ENCODE data around the gene PLAGL1. TPM values are rescaled to one million over a fixed set of nuclear protein-coding genes. Genes with fewer than 3 reads are reported as not detected.
"Not testable (repeated sequence)": the region's sequence is repeated elsewhere in the genome, so short reads cannot be mapped to it uniquely, and the experiment has no call there.

Gene PLAGL1
- polyA plus RNA-seq, 3 donors, result 11.6 to 60.7 (median 16.7) TPM

DNA sequence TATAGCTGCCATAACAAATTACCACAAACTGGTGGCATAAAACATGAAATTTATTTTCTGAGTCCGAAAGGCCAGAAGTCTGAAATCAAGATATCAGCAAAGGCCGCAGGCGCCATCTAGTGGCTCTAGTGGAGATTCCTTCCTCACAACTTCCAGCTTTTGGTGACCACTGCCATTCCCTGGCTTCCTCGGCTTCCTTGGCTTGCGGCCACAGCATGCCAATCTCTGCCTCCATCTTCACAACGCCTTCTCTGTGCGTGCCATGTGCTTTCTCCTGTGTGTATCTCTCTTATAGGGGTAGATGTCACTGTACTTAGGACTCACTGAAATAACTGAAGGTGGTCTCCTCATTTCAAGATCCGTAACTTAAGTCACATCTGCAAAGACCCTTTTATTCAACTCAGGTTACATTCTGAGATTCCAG is 5.4 kb upstream of the PLAGL1 start:
- H3K27ac Mint-ChIP-seq, result no peak overlapping the region
- 19% methylated on average over 6 of the region's 8 CpGs for WGBS (ENCODE audit: insufficient coverage)
- Histone ChIP-seq H3K9me3 (replicated peaks in 1 of 2; ENCODE audit: control insufficient read depth in 1 of 2, insufficient read depth in 1 of 2, low read length in 2 of 2) (peaks cover 2 to 4% of the 10 kb centered on the region in 2 donors), H3K4me2 (replicated peaks; ENCODE audit: extremely low read depth, low read length, poor library complexity, severe bottlenecking) (no peak overlapping the region), H3K4me1 (ENCODE audit: control insufficient read depth in 1 of 2, insufficient read depth in 2 of 2, low read length in 2 of 2) (peaks cover 13 to 18% of the 10 kb centered on the region in 2 donors), H3K9ac (ENCODE audit: insufficient read depth, low read length, poor library complexity, severe bottlenecking) (no peak overlapping the region), H2AFZ (ENCODE audit: insufficient read depth, low read depth, low read length, poor library complexity, severe bottlenecking) (no peak overlapping the region), H3K79me2 (ENCODE audit: insufficient read depth, low read length) (peaks cover 6% of the 10 kb centered on the region), H3K4me3 (replicated peaks in 1 of 3; ENCODE audit: low read depth in 2 of 3, low read length in 3 of 3) (no peak overlapping the region), H3K36me3 (replicated peaks in 1 of 2; ENCODE audit: control insufficient read depth in 1 of 2, insufficient read depth in 2 of 2, low read length in 2 of 2) (no peaks in the 10 kb centered on the region), H4K20me1 (ENCODE audit: insufficient read depth, low read length) (no peaks in the 10 kb centered on the region), H3K27me3 (ENCODE audit: control insufficient read depth in 2 of 2, insufficient read depth in 2 of 2, low read length in 2 of 2) (no peaks in the 10 kb centered on the region), H3K27ac (ENCODE audit: low read depth in 1 of 2, low read length in 2 of 2) (no peak overlapping the region)
- peaks cover 0 to 2% (median 0%) of the 10 kb centered on the region in 3 donors for H3K27me3 Mint-ChIP-seq (ENCODE audit: low read depth in 3 of 3)
- H3K36me3 Mint-ChIP-seq, result no peaks in the 10 kb centered on the region
- peak; percentile 56 to 82 (median 70) for DNase-seq
- H3K4me3 Mint-ChIP-seq, result no peak overlapping the region
- H3K4me1 Mint-ChIP-seq, result peaks cover 23% of the 10 kb centered on the region
- intact Hi-C loops (cut with micrococcal nuclease), result loop anchor here (2.0 to 5.0 kb wide), 3 partner anchors 71 to 436 kb away; no protein-coding TSS in a partner anchor
- TF ChIP-seq, protein P1, sequence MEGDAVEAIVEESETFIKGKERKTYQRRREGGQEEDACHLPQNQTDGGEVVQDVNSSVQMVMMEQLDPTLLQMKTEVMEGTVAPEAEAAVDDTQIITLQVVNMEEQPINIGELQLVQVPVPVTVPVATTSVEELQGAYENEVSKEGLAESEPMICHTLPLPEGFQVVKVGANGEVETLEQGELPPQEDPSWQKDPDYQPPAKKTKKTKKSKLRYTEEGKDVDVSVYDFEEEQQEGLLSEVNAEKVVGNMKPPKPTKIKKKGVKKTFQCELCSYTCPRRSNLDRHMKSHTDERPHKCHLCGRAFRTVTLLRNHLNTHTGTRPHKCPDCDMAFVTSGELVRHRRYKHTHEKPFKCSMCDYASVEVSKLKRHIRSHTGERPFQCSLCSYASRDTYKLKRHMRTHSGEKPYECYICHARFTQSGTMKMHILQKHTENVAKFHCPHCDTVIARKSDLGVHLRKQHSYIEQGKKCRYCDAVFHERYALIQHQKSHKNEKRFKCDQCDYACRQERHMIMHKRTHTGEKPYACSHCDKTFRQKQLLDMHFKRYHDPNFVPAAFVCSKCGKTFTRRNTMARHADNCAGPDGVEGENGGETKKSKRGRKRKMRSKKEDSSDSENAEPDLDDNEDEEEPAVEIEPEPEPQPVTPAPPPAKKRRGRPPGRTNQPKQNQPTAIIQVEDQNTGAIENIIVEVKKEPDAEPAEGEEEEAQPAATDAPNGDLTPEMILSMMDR (IDR thresholded peaks at IDR 0.05), result peak; percentile 94
- H3K9me3 Mint-ChIP-seq, result peaks cover 0 to 15% (median 6%) of the 10 kb centered on the region in 7 donors

DNA sequence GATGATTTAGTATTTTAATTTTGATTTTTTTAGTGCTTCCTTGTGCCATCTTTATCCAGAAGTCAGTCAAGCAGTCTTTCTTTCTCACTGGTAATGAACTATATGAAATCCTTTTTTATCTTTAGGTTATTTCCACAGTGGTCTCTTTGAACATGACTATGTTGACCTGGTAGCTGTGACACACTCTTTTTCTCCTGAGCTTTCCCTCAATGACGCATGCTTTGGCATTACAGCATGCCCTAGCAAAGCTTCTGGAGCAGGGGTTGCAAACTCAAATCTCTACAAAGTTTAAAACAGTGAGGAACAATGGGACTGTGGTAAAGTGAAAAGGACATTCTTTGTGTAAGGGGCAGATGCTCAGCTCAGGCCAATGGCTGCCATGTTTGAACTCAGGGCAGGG is 4.5 kb upstream of the PLAGL1 start:
- Histone ChIP-seq H3K9me3 (replicated peaks in 1 of 2; ENCODE audit: control insufficient read depth in 1 of 2, insufficient read depth in 1 of 2, low read length in 2 of 2) (peaks cover 4 to 6% of the 10 kb centered on the region in 2 donors), H2AFZ (ENCODE audit: insufficient read depth, low read depth, low read length, poor library complexity, severe bottlenecking) (no peak overlapping the region), H4K20me1 (ENCODE audit: insufficient read depth, low read length) (no peaks in the 10 kb centered on the region), H3K36me3 (replicated peaks in 1 of 2; ENCODE audit: control insufficient read depth in 1 of 2, insufficient read depth in 2 of 2, low read length in 2 of 2) (no peaks in the 10 kb centered on the region), H3K27ac (ENCODE audit: low read depth in 1 of 2, low read length in 2 of 2) (no peak overlapping the region), H3K4me2 (replicated peaks; ENCODE audit: extremely low read depth, low read length, poor library complexity, severe bottlenecking) (no peak overlapping the region), H3K4me1 (ENCODE audit: control insufficient read depth in 1 of 2, insufficient read depth in 2 of 2, low read length in 2 of 2) (peaks cover 12 to 18% of the 10 kb centered on the region in 2 donors), H3K79me2 (ENCODE audit: insufficient read depth, low read length) (peaks cover 6% of the 10 kb centered on the region), H3K27me3 (ENCODE audit: control insufficient read depth in 2 of 2, insufficient read depth in 2 of 2, low read length in 2 of 2) (no peaks in the 10 kb centered on the region), H3K4me3 (replicated peaks in 1 of 3; ENCODE audit: low read depth in 2 of 3, low read length in 3 of 3) (no peak overlapping the region), H3K9ac (ENCODE audit: insufficient read depth, low read length, poor library complexity, severe bottlenecking) (no peak overlapping the region)
- Mint-ChIP-seq H3K9me3 (peaks cover 2 to 15% (median 6%) of the 10 kb centered on the region in 7 donors), H3K4me1 (peaks cover 20% of the 10 kb centered on the region), H3K27ac (no peak overlapping the region), H3K36me3 (no peaks in the 10 kb centered on the region), H3K4me3 (no peak overlapping the region), H3K27me3 (ENCODE audit: low read depth in 3 of 3) (peaks cover 0 to 5% (median 0%) of the 10 kb centered on the region in 3 donors)
- TF ChIP-seq, protein P1 (IDR thresholded peaks at IDR 0.05), result no peak
- WGBS (ENCODE audit: insufficient coverage), result 100% methylated on average over 1 of the region's 1 CpG
- no peak for DNase-seq
- intact Hi-C loops (cut with micrococcal nuclease), result loop anchor here (1.0 to 5.0 kb wide), 4 partner anchors 70 to 437 kb away; no protein-coding TSS in a partner anchor

DNA sequence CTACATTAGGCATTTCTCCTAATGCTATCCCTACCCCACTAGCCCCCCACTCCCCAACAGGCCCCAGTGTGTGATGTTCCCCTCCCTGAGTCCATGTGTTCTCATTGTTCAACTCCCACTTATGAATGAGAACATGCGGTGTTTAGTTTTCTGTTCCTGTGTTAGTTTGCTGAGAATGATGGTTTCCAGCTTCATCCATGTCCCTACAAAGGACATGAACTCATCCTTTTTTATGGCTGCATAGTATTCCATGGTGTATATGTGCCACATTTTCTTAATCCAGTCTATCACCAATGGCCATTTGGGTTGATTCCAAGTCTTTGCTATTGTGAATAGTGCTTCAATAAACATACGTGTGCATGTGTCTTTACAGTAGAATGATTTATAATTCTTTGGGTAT is 1.6 kb upstream of the PLAGL1 start:
- not testable (repeated sequence) for H3K79me2 ChIP-seq (ENCODE audit: insufficient read depth, low read length); H4K20me1 ChIP-seq (ENCODE audit: insufficient read depth, low read length); DNase-seq; H3K27ac ChIP-seq (ENCODE audit: low read depth in 1 of 2, low read length in 2 of 2); H3K4me2 ChIP-seq (replicated peaks; ENCODE audit: extremely low read depth, low read length, poor library complexity, severe bottlenecking); H3K27ac Mint-ChIP-seq; H3K36me3 ChIP-seq (replicated peaks in 1 of 2; ENCODE audit: control insufficient read depth in 1 of 2, insufficient read depth in 2 of 2, low read length in 2 of 2); H3K9me3 ChIP-seq (replicated peaks in 1 of 2; ENCODE audit: control insufficient read depth in 1 of 2, insufficient read depth in 1 of 2, low read length in 2 of 2); H3K36me3 Mint-ChIP-seq; H3K4me3 Mint-ChIP-seq; H2AFZ ChIP-seq (ENCODE audit: insufficient read depth, low read depth, low read length, poor library complexity, severe bottlenecking); H3K9ac ChIP-seq (ENCODE audit: insufficient read depth, low read length, poor library complexity, severe bottlenecking); H3K4me3 ChIP-seq (replicated peaks in 1 of 3; ENCODE audit: low read depth in 2 of 3, low read length in 3 of 3); H3K27me3 ChIP-seq (ENCODE audit: control insufficient read depth in 2 of 2, insufficient read depth in 2 of 2, low read length in 2 of 2)
- WGBS (ENCODE audit: insufficient coverage), result no CpG with 5 or more reads among the region's 2 CpGs
- Mint-ChIP-seq H3K4me1 (peaks cover 19% of the 10 kb centered on the region), H3K27me3 (ENCODE audit: low read depth in 3 of 3) (peaks cover 0 to 12% (median 0%) of the 10 kb centered on the region in 3 donors), H3K9me3 (peaks cover 2 to 15% (median 6%) of the 10 kb centered on the region in 7 donors)
- intact Hi-C loops (cut with micrococcal nuclease), result loop anchor here (5.0 kb wide), 2 partner anchors 67 to 432 kb away; no protein-coding TSS in a partner anchor
- peaks cover 7 to 11% of the 10 kb centered on the region in 2 donors for H3K4me1 ChIP-seq (ENCODE audit: control insufficient read depth in 1 of 2, insufficient read depth in 2 of 2, low read length in 2 of 2)

Data from CD14-positive monocyte (primary cell).